T-cell (primary cell): Measurements from ENCODE around the gene ITGAE. TPM values are rescaled to one million over a fixed set of nuclear protein-coding genes. Genes with fewer than 3 reads are reported as not detected.
A peak's percentile ranks its signal among the peaks of the same experiment; 100 is the strongest.

ENCODE experiments used
- ATAC-seq, 4 experiments: fragments of 200-7000 bp in 3 of 4; fragments of 150-1000 bp in 1 of 4; cut with Tn5 transposase; replicated peaks in 1 of 4; 1 replicate in 3 of 4; 2 replicates in 1 of 4; pipeline ENCODE4 v1.10.0; 2021; ENCODE audit warnings: moderate library complexity in 3 of 4, mild to moderate bottlenecking in 2 of 4, moderate number of reproducible peaks in 1 of 4
- CTCF ChIA-PET, 2 donors: fragments of 300-600 bp; sonication (Branson Sonifier 250); formaldehyde crosslinking; loops; one replicate each; lab custom pipeline; 2022; ENCODE audit warnings: antibody characterized with exemption in 2 of 2; lab: Charles Lee
- POLR2A ChIA-PET, 2 donors: fragments of 300-600 bp; sonication (Branson Sonifier 250); formaldehyde crosslinking; loops; one replicate each; lab custom pipeline; 2022; ENCODE audit warnings: antibody characterized with exemption in 2 of 2; lab: Charles Lee
- DNase-seq, 35 experiments: peaks; one replicate each; pipeline versions ENCODE4 v3.0.0 to v3.0.0-alpha.2; 2013 to 2023
- H3K27ac ChIP-seq: one replicate; pipeline ENCODE4 v1.5.1; 2013; ENCODE audit warnings: low read length
- H3K27me3 ChIP-seq, 2 experiments: replicated peaks in 1 of 2; 1 replicate in 1 of 2; 2 replicates in 1 of 2; pipeline versions ENCODE4 v1.6.1 to v1.7.0; 2013; ENCODE audit warnings: low read length in 1 of 2, mixed read lengths in 1 of 2; ENCODE audit not compliant: control insufficient read depth in 2 of 2, insufficient read depth in 2 of 2; ENCODE audit errors: extremely low read depth in 1 of 2
- H3K36me3 ChIP-seq, 2 donors: 1 replicate in 1 of 2; 2 replicates in 1 of 2; pipeline versions ENCODE4 v1.6.1 to v1.7.0; 2013; ENCODE audit warnings: low read length in 1 of 2; ENCODE audit not compliant: control insufficient read depth in 2 of 2, insufficient read depth in 1 of 2; ENCODE audit errors: extremely low read depth in 1 of 2
- H3K4me1 ChIP-seq, 2 experiments: 1 replicate in 1 of 2; 2 replicates in 1 of 2; pipeline versions ENCODE4 v1.6.1 to v1.7.0; 2013; ENCODE audit warnings: low read length in 2 of 2, mixed read lengths in 1 of 2; ENCODE audit not compliant: insufficient read depth in 2 of 2, control insufficient read depth in 1 of 2; ENCODE audit errors: extremely low read depth in 1 of 2
- H3K4me3 ChIP-seq, 2 donors: 1 replicate in 1 of 2; 2 replicates in 1 of 2; pipeline versions ENCODE4 v1.5.1 to v1.7.0; 2013; ENCODE audit warnings: mild to moderate bottlenecking in 2 of 2, low read length in 1 of 2, moderate library complexity in 1 of 2; ENCODE audit not compliant: control insufficient read depth in 1 of 2; ENCODE audit errors: extremely low read depth in 1 of 2
- H3K9me3 ChIP-seq: 2 replicates; pipeline ENCODE4 v1.7.0; 2013
- H3K27ac Mint-ChIP-seq, 2 donors: one replicate each; pipeline ENCODE4 v1.8.0; 2020 to 2021; ENCODE audit warnings: mild to moderate bottlenecking in 2 of 2, mixed read lengths in 2 of 2
- H3K27me3 Mint-ChIP-seq, 2 donors: one replicate each; pipeline ENCODE4 v1.8.0; 2021 to 2022; ENCODE audit warnings: mixed read lengths in 2 of 2
- H3K36me3 Mint-ChIP-seq: one replicate; pipeline ENCODE4 v1.8.0; 2021; ENCODE audit warnings: mixed read lengths
- H3K4me1 Mint-ChIP-seq, 3 donors: one replicate each; pipeline ENCODE4 v1.8.0; 2020 to 2022; ENCODE audit warnings: mixed read lengths in 3 of 3, mild to moderate bottlenecking in 1 of 3
- H3K4me3 Mint-ChIP-seq, 3 donors: one replicate each; pipeline ENCODE4 v1.8.0; 2020 to 2022; ENCODE audit warnings: mild to moderate bottlenecking in 3 of 3, mixed read lengths in 3 of 3, moderate library complexity in 3 of 3
- H3K9me3 Mint-ChIP-seq, 3 donors: one replicate each; pipeline ENCODE4 v1.8.0; 2020 to 2022; ENCODE audit warnings: mixed read lengths in 3 of 3
- WGBS: methylation state at CpG from one replicate; pipeline ENCODE4 v1.1.5; 2013; ENCODE audit warnings: missing lambda C conversion rate; ENCODE audit not compliant: insufficient coverage; 5-methylcytosine and 5-hydroxymethylcytosine counted together
- total RNA-seq, 35 experiments: library from RNA in 6 of 35; stranded (reverse) in 6 of 35; fragments of 120-200 nt in 1 of 35; gene quantifications; one replicate each; pipeline versions ENCODE4 v1.2.1 to v1.2.4 and lab custom pipeline; 2013 to 2026

The ITGAE gene
- total RNA-seq, 5 donors from 2014 or later (not counting 1 experiment from before 2014, with no cell fraction given), result 13.0 to 40.0 (median 25.2) TPM

DNA sequence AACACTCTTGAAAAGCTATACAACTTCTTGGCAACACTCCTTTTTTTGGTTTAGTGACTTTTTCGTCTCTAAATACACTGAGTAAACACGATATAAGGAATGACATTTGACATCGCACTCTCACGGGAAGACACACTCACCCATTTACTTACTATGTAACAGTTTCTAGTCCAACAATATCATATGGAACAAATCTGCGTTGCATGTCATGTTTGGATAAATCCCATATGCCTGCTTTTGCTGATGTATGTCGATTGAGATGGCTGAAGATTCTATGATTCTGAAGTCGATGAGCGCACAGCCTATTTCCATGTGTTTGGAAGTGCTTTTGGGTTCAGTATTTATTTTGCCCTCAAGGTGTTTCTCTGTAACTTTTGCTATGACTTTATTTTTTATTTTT lies 18.2 kb downstream of the ITGAE start:
- H3K4me1 Mint-ChIP-seq, result peaks cover 4 to 9% (median 6%) of the 10 kb centered on the region in 3 donors
- no peak for DNase-seq
- H3K9me3 Mint-ChIP-seq, result no peaks in the 10 kb centered on the region
- no peaks in the 10 kb centered on the region for H3K27me3 Mint-ChIP-seq
- H3K4me3 ChIP-seq, result no peak overlapping the region
- H3K36me3 ChIP-seq, result no peaks in the 10 kb centered on the region
- peaks cover 0 to 7% of the 10 kb centered on the region in 2 experiments for H3K4me1 ChIP-seq
- ChIA-PET CTCF (no interaction called here), POLR2A (interaction anchor here in 1 of 2 donors (0.5 kb wide), 1 partner anchor 38 kb away, joined by 7 read pairs; no protein-coding TSS in a partner anchor)
- no peaks in the 10 kb centered on the region for H3K27me3 ChIP-seq
- no peak for ATAC-seq
- no peaks in the 10 kb centered on the region for H3K36me3 Mint-ChIP-seq
- H3K27ac ChIP-seq, result no peak overlapping the region
- H3K4me3 Mint-ChIP-seq, result no peak overlapping the region
- WGBS, result 91% methylated on average over 4 of the region's 8 CpGs
- H3K9me3 ChIP-seq, result no peaks in the 10 kb centered on the region
- H3K27ac Mint-ChIP-seq, result no peak overlapping the region

DNA sequence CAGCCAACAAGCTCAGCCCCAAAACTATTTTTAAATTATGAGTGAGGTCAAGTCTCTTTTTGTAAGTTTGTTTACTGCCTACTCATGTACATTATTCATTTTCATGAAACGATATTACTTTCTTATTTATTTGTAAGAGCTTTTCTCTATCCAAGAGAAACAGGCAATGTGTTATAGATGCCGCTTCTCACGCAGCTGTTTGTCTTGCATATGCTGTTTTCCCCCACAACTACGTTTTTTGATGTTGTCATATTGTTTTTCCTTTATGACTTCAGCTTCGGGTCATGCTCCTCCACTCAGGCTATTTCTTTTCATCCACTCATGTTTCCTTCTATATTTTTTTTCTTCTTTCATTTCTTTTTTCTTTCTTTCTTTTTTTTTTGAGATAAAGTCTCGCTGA lies 20.0 kb downstream of the ITGAE start:
- H3K27ac Mint-ChIP-seq, result no peak overlapping the region
- no peaks in the 10 kb centered on the region for H3K9me3 Mint-ChIP-seq
- no peak overlapping the region for H3K4me3 Mint-ChIP-seq
- H3K4me3 ChIP-seq, result no peak overlapping the region
- no peaks in the 10 kb centered on the region for H3K27me3 Mint-ChIP-seq
- WGBS, result 94% methylated on average over 3 of the region's 6 CpGs
- H3K27ac ChIP-seq, result no peak overlapping the region
- no peaks in the 10 kb centered on the region for H3K27me3 ChIP-seq
- ChIA-PET POLR2A (no interaction called here), CTCF (interaction anchor here in 1 of 2 donors (0.7 kb wide), 1 partner anchor 44 kb away, joined by 3 read pairs; no protein-coding TSS in a partner anchor)
- no peak for ATAC-seq
- no peaks in the 10 kb centered on the region for H3K4me1 ChIP-seq
- DNase-seq, result no peak
- no peaks in the 10 kb centered on the region for H3K36me3 ChIP-seq
- peaks cover 0 to 6% (median 5%) of the 10 kb centered on the region in 3 donors for H3K4me1 Mint-ChIP-seq
- no peaks in the 10 kb centered on the region for H3K9me3 ChIP-seq
- no peaks in the 10 kb centered on the region for H3K36me3 Mint-ChIP-seq

DNA sequence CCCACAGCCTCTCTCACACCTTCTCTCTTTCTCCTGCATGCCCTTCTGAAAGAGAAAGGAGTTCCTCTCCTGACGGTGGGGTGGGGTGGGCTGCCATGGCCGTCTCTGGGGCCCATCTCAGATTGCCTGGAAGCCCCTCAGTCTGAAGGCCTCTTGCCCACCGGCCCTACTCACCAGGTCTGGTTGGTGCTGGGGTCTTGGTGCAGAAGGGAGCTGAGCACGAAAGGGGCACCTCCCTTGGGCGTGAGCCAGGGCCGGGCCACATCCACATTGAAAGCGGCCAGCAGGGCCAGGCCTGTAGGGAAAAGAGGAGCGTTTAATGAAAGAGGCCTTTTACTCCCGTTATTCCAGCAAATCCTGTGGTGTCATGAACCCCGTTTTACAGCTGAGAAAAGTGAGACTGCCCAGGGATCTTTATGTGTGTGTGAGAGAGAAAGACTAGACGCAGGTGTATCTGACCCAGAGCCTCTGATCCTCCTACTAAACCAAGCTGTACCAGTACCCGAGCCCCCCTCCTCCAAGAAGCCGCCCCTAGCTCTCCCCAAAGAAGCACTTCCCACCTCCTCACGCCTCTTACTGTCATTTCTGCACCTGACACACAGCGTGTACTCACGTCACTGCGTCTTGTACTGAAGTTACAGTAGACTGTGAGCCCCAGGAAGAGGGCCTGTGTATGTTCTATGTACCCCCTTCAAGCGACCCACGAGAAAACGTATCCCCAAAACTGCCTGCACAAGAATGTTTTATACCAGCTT lies 23.4 kb downstream of the ITGAE start:
- H3K27me3 ChIP-seq, result no peaks in the 10 kb centered on the region
- H3K36me3 ChIP-seq, result no peaks in the 10 kb centered on the region
- POLR2A ChIA-PET, result no interaction called here
- H3K9me3 ChIP-seq, result no peaks in the 10 kb centered on the region
- Mint-ChIP-seq H3K4me1 (peaks cover 3 to 4% (median 4%) of the 10 kb centered on the region in 3 donors), H3K4me3 (no peak overlapping the region), H3K27ac (no peak overlapping the region), H3K36me3 (no peaks in the 10 kb centered on the region), H3K9me3 (no peaks in the 10 kb centered on the region), H3K27me3 (no peaks in the 10 kb centered on the region)
- WGBS, result 92% methylated on average over 15 of the region's 20 CpGs
- CTCF ChIA-PET, result interaction anchor here in 1 of 2 donors (0.6 kb wide), 1 partner anchor 605 kb away, joined by 4 read pairs; no protein-coding TSS in a partner anchor
- no peak overlapping the region for H3K4me3 ChIP-seq
- DNase-seq (no peak), ATAC-seq (no peak)
- no peak overlapping the region for H3K27ac ChIP-seq
- peaks cover 0 to 4% of the 10 kb centered on the region in 2 experiments for H3K4me1 ChIP-seq

- Histone ChIP-seq H3K4me1 (peaks cover 13 to 37% of the 10 kb centered on the region in 2 experiments), H3K9me3 (no peaks in the 10 kb centered on the region), H3K27me3 (no peaks in the 10 kb centered on the region), H3K4me3 (no peak overlapping the region), H3K27ac (no peak overlapping the region), H3K36me3 (no peaks in the 10 kb centered on the region)
- Mint-ChIP-seq H3K9me3 (no peaks in the 10 kb centered on the region), H3K27ac (no peak overlapping the region), H3K27me3 (no peaks in the 10 kb centered on the region), H3K36me3 (no peaks in the 10 kb centered on the region), H3K4me1 (peaks cover 27 to 36% (median 35%) of the 10 kb centered on the region in 3 donors), H3K4me3 (no peak overlapping the region)
- DNase-seq, result no peak
- WGBS, result no CpG with 5 or more reads among the region's 3 CpGs
- ATAC-seq, result no peak
- ChIA-PET CTCF (no interaction called here), POLR2A (no interaction called here)
Observed at GRCh38 chr17:3773966-3774365, 27.0 kb downstream of the ITGAE start.

GRCh38 chr17:3773511-3773910 lies 27.5 kb downstream of the ITGAE start:
- peaks cover 13 to 42% of the 10 kb centered on the region in 2 experiments for H3K4me1 ChIP-seq
- POLR2A ChIA-PET, result no interaction called here
- Mint-ChIP-seq H3K27ac (no peak overlapping the region), H3K4me3 (no peak overlapping the region), H3K27me3 (no peaks in the 10 kb centered on the region), H3K9me3 (no peaks in the 10 kb centered on the region), H3K4me1 (peaks cover 31 to 41% (median 40%) of the 10 kb centered on the region in 3 donors), H3K36me3 (no peaks in the 10 kb centered on the region)
- WGBS, result no CpG with 5 or more reads among the region's 5 CpGs
- H3K36me3 ChIP-seq, result no peaks in the 10 kb centered on the region
- no peaks in the 10 kb centered on the region for H3K27me3 ChIP-seq
- H3K9me3 ChIP-seq, result no peaks in the 10 kb centered on the region
- CTCF ChIA-PET, result interaction anchor here in 1 of 2 donors (0.5 kb wide), 1 partner anchor 17 kb away, joined by 3 read pairs; no protein-coding TSS in a partner anchor
- H3K4me3 ChIP-seq, result no peak overlapping the region
- no peak overlapping the region for H3K27ac ChIP-seq
- DNase-seq (no peak), ATAC-seq (no peak)

GRCh38 chr17:3772764-3773163 lies 28.2 kb downstream of the ITGAE start:
- Histone ChIP-seq H3K4me1 (peaks cover 18 to 49% of the 10 kb centered on the region in 2 experiments), H3K36me3 (no peaks in the 10 kb centered on the region), H3K27ac (no peak overlapping the region), H3K9me3 (no peaks in the 10 kb centered on the region), H3K27me3 (no peaks in the 10 kb centered on the region), H3K4me3 (no peak overlapping the region)
- H3K36me3 Mint-ChIP-seq, result no peaks in the 10 kb centered on the region
- no peaks in the 10 kb centered on the region for H3K27me3 Mint-ChIP-seq
- CTCF ChIA-PET, result interaction anchor here in 1 of 2 donors (0.5 kb wide), 1 partner anchor 16 kb away, joined by 3 read pairs; no protein-coding TSS in a partner anchor
- H3K4me3 Mint-ChIP-seq, result peak overlapping the region in 1 of 3 donors; percentile 2
- ATAC-seq (no peak), DNase-seq (no peak)
- no peaks in the 10 kb centered on the region for H3K9me3 Mint-ChIP-seq
- POLR2A ChIA-PET, result no interaction called here
- peaks cover 38 to 47% (median 45%) of the 10 kb centered on the region in 3 donors for H3K4me1 Mint-ChIP-seq
- no peak overlapping the region for H3K27ac Mint-ChIP-seq
- WGBS, result 83% methylated on average over 5 of the region's 12 CpGs
